HG03103 (cell line): Measurements from ENCODE around the gene BDNF.
"Not testable (repeated sequence)": the region's sequence is repeated elsewhere in the genome, so short reads cannot be mapped to it uniquely, and the experiment has no call there.

ENCODE experiments used
- ATAC-seq: cut with Tn5 transposase; IDR thresholded peaks from one replicate; pipeline ENCODE4 v1.9.1; 2021; ENCODE audit warnings: low read depth; ENCODE audit not compliant: unreplicated experiment

Gene BDNF

GRCh38 chr11:27700351-27701301 lies at the start of gene BDNF:
Gene BDNF (minus strand): TSS chr11:27700455. CDS start chr11:27658564, 41,891 bp downstream.
- no peak for ATAC-seq

- ATAC-seq: no peak
Observed at GRCh38 chr11:27740362-27741013, 40.2 kb upstream of the BDNF start.

GRCh38 chr11:27735281-27735680 lies 35.0 kb upstream of the BDNF start:
- no peak for ATAC-seq

GRCh38 chr11:27731803-27732202 lies 31.5 kb upstream of the BDNF start:
- ATAC-seq: not testable (repeated sequence)

GRCh38 chr11:27726981-27727380 lies 26.7 kb upstream of the BDNF start:
- no peak for ATAC-seq

- no peak for ATAC-seq
Observed at GRCh38 chr11:27723687-27724086, 23.4 kb upstream of the BDNF start.

GRCh38 chr11:27722953-27723344 lies 22.7 kb upstream of the BDNF start:
- no peak for ATAC-seq

- no peak for ATAC-seq
Observed at GRCh38 chr11:27722117-27722952, 22.1 kb upstream of the BDNF start.

GRCh38 chr11:27721264-27722116 lies 21.2 kb upstream of the BDNF start:
- no peak for ATAC-seq

GRCh38 chr11:27720277-27720830 lies 20.1 kb upstream of the BDNF start:
- ATAC-seq: no peak

- ATAC-seq: no peak
Observed at GRCh38 chr11:27719546-27719925, 19.3 kb upstream of the BDNF start.

- no peak for ATAC-seq
Observed at GRCh38 chr11:27718863-27719545, 18.7 kb upstream of the BDNF start.

- ATAC-seq: no peak
Observed at GRCh38 chr11:27718346-27718862, 18.1 kb upstream of the BDNF start.

- ATAC-seq: no peak
Observed at GRCh38 chr11:27717801-27718229, 17.6 kb upstream of the BDNF start.

- ATAC-seq: no peak
Observed at GRCh38 chr11:27717377-27717776, 17.1 kb upstream of the BDNF start.

- ATAC-seq: no peak
Observed at GRCh38 chr11:27716835-27717234, 16.6 kb upstream of the BDNF start.

GRCh38 chr11:27716216-27716615 lies 16.0 kb upstream of the BDNF start:
- ATAC-seq: no peak

GRCh38 chr11:27711725-27712124 lies 11.5 kb upstream of the BDNF start:
- ATAC-seq: no peak

GRCh38 chr11:27710536-27710935 lies 10.3 kb upstream of the BDNF start:
- ATAC-seq: no peak
